ENCODE results near the gene THADA. TPM values are rescaled to one million over a fixed set of nuclear protein-coding genes. Genes with fewer than 3 reads are reported as not detected.

Gene THADA
- total RNA-seq, 1 donor: 39.4 TPM

GRCh38 chr2:43631618-43632317 is 35.9 kb upstream of the THADA start:
- no peak overlapping the region for H3K4me3 ChIP-seq (ENCODE audit: insufficient read depth, low read length)
- peak overlapping the region; percentile 50 for H3K4me2 ChIP-seq (ENCODE audit: insufficient read depth, low read length)
- no peaks in the 10 kb centered on the region for H3K79me2 ChIP-seq (ENCODE audit: insufficient read depth, low read length)
- H2AFZ ChIP-seq (ENCODE audit: low read length): peak overlapping the region; percentile 64
- H3K4me1 ChIP-seq (ENCODE audit: insufficient read depth, low read length): peaks cover 18% of the 10 kb centered on the region
- no peaks in the 10 kb centered on the region for H3K36me3 ChIP-seq (ENCODE audit: insufficient read depth, low read length)
- H4K20me1 ChIP-seq (ENCODE audit: insufficient read depth, low read length): no peaks in the 10 kb centered on the region
- H3K27me3 ChIP-seq (ENCODE audit: insufficient read depth, low read length): no peaks in the 10 kb centered on the region
- TF ChIP-seq CTCF (IDR thresholded peaks at IDR 0.05; ENCODE audit: extremely low read depth, low read depth, low read length): no peak
- no peak for DNase-seq (ENCODE audit: insufficient read length, low spot score, missing footprints)
- H3K9me3 ChIP-seq (ENCODE audit: low read depth, low read length): no peaks in the 10 kb centered on the region
- no peak overlapping the region for H3K27ac ChIP-seq (ENCODE audit: low read depth, low read length)

GRCh38 chr2:43622931-43623451 is 27.2 kb upstream of the THADA start:
- Histone ChIP-seq H3K27me3 (ENCODE audit: insufficient read depth, low read length) (peaks cover 3% of the 10 kb centered on the region), H3K4me2 (ENCODE audit: insufficient read depth, low read length) (no peak overlapping the region), H4K20me1 (ENCODE audit: insufficient read depth, low read length) (no peaks in the 10 kb centered on the region), H3K27ac (ENCODE audit: low read depth, low read length) (no peak overlapping the region), H3K4me3 (ENCODE audit: insufficient read depth, low read length) (no peak overlapping the region), H3K36me3 (ENCODE audit: insufficient read depth, low read length) (no peaks in the 10 kb centered on the region), H3K4me1 (ENCODE audit: insufficient read depth, low read length) (no peaks in the 10 kb centered on the region), H2AFZ (ENCODE audit: low read length) (peak overlapping the region; percentile 23), H3K9me3 (ENCODE audit: low read depth, low read length) (no peaks in the 10 kb centered on the region), H3K79me2 (ENCODE audit: insufficient read depth, low read length) (no peaks in the 10 kb centered on the region)
- DNase-seq (ENCODE audit: insufficient read length, low spot score, missing footprints): no peak
- no peak for TF ChIP-seq CTCF (IDR thresholded peaks at IDR 0.05; ENCODE audit: extremely low read depth, low read depth, low read length)

- Histone ChIP-seq H3K9me3 (ENCODE audit: low read depth, low read length) (no peaks in the 10 kb centered on the region), H4K20me1 (ENCODE audit: insufficient read depth, low read length) (no peaks in the 10 kb centered on the region), H2AFZ (ENCODE audit: low read length) (no peak overlapping the region), H3K36me3 (ENCODE audit: insufficient read depth, low read length) (no peaks in the 10 kb centered on the region), H3K4me1 (ENCODE audit: insufficient read depth, low read length) (peaks cover 2% of the 10 kb centered on the region), H3K27ac (ENCODE audit: low read depth, low read length) (no peak overlapping the region), H3K27me3 (ENCODE audit: insufficient read depth, low read length) (peaks cover 3% of the 10 kb centered on the region), H3K4me3 (ENCODE audit: insufficient read depth, low read length) (no peak overlapping the region), H3K79me2 (ENCODE audit: insufficient read depth, low read length) (no peaks in the 10 kb centered on the region), H3K4me2 (ENCODE audit: insufficient read depth, low read length) (no peak overlapping the region)
- DNase-seq (ENCODE audit: insufficient read length, low spot score, missing footprints): no peak
- no peak for TF ChIP-seq CTCF (IDR thresholded peaks at IDR 0.05; ENCODE audit: extremely low read depth, low read depth, low read length)
These were observed 23.7 kb upstream of the THADA start for GRCh38 chr2:43619511-43619910.

- H3K79me2 ChIP-seq (ENCODE audit: insufficient read depth, low read length): no peaks in the 10 kb centered on the region
- no peak overlapping the region for H3K4me3 ChIP-seq (ENCODE audit: insufficient read depth, low read length)
- no peak overlapping the region for H3K27ac ChIP-seq (ENCODE audit: low read depth, low read length)
- H3K36me3 ChIP-seq (ENCODE audit: insufficient read depth, low read length): no peaks in the 10 kb centered on the region
- no peak for DNase-seq (ENCODE audit: insufficient read length, low spot score, missing footprints)
- H3K27me3 ChIP-seq (ENCODE audit: insufficient read depth, low read length): no peaks in the 10 kb centered on the region
- H3K9me3 ChIP-seq (ENCODE audit: low read depth, low read length): no peaks in the 10 kb centered on the region
- H3K4me2 ChIP-seq (ENCODE audit: insufficient read depth, low read length): no peak overlapping the region
- H4K20me1 ChIP-seq (ENCODE audit: insufficient read depth, low read length): no peaks in the 10 kb centered on the region
- TF ChIP-seq CTCF (IDR thresholded peaks at IDR 0.05; ENCODE audit: extremely low read depth, low read depth, low read length): no peak
- H3K4me1 ChIP-seq (ENCODE audit: insufficient read depth, low read length): peaks cover 2% of the 10 kb centered on the region
- no peak overlapping the region for H2AFZ ChIP-seq (ENCODE audit: low read length)
These were observed 21.3 kb upstream of the THADA start for GRCh38 chr2:43616967-43617680.

All from osteoblast (primary cell).